Small intestine (tissue), 7 donors: ENCODE measurements around the gene UTRN. TPM values are rescaled to one million over a fixed set of nuclear protein-coding genes. Genes with fewer than 3 reads are reported as not detected.

ENCODE experiments used
- DNase-seq, 2 donors: peaks; one replicate each; pipeline versions ENCODE4 v3.0.0 to v3.0.0-alpha.2; 2013
- FAIRE-seq: peaks from 2 replicates; lab custom pipeline; 2012; peaks lifted over from hg19 to GRCh38; lab: Jason Lieb, UNC
- H3K27ac ChIP-seq, 3 donors: one replicate each; pipeline ENCODE4 v1.5.1; 2013; ENCODE audit warnings: low read length in 2 of 3, mild to moderate bottlenecking in 2 of 3, control low read depth in 1 of 3, inconsistent platforms in 1 of 3, low read depth in 1 of 3, moderate library complexity in 1 of 3
- H3K27me3 ChIP-seq, 3 donors: one replicate each; pipeline ENCODE4 v1.6.1; 2013; ENCODE audit warnings: low read length in 3 of 3, inconsistent platforms in 1 of 3; ENCODE audit not compliant: control insufficient read depth in 3 of 3, insufficient read depth in 3 of 3
- H3K36me3 ChIP-seq, 3 donors: one replicate each; pipeline ENCODE4 v1.6.1; 2013; ENCODE audit warnings: low read length in 3 of 3, inconsistent platforms in 1 of 3, low read depth in 1 of 3, mild to moderate bottlenecking in 1 of 3, moderate library complexity in 1 of 3; ENCODE audit not compliant: control insufficient read depth in 3 of 3, insufficient read depth in 2 of 3
- H3K4me1 ChIP-seq, 3 donors: one replicate each; pipeline ENCODE4 v1.6.1; 2013; ENCODE audit warnings: low read length in 2 of 3, inconsistent platforms in 1 of 3, low read depth in 1 of 3, mild to moderate bottlenecking in 1 of 3, moderate library complexity in 1 of 3; ENCODE audit not compliant: control insufficient read depth in 3 of 3, insufficient read depth in 2 of 3
- H3K4me3 ChIP-seq, 3 donors: one replicate each; pipeline ENCODE4 v1.5.1; 2013; ENCODE audit warnings: low read length in 3 of 3, control low read depth in 1 of 3, inconsistent platforms in 1 of 3, low read depth in 1 of 3, mild to moderate bottlenecking in 1 of 3, moderate library complexity in 1 of 3
- H3K9me3 ChIP-seq, 2 donors: one replicate each; pipeline ENCODE4 v1.6.1; 2013; ENCODE audit warnings: low read depth in 1 of 2, low read length in 1 of 2; ENCODE audit not compliant: control insufficient read depth in 2 of 2, insufficient read depth in 1 of 2
- whole genome bisulfite sequencing, 3 donors: extraction: QIAGEN DNeasy Blood & Tissue Kit; methylation state at CpG; one replicate each; pipeline ENCODE4 v1.1.7; 2013; 5-methylcytosine and 5-hydroxymethylcytosine counted together
- polyA plus RNA-seq, 4 donors: library from polyadenylated mRNA; stranded (reverse) in 3 of 4; unstranded in 1 of 4; fragments of 200-250 nt in 3 of 4; fragments of 120-200 nt in 1 of 4; gene quantifications; one replicate each; pipeline versions ENCODE4 v1.2.1 to v1.2.3, GENCODE V29; 2013
- donor health status: healthy with polysubstance abuse.
- donor health status: control.
- donor health status: control.
- donor health status: Bipolar disorder and iron deficiency.
- donor health status: healthy.

UTRN gene
- polyA plus RNA-seq, 4 donors = 10.0 to 49.1 (median 18.2) TPM

DNA sequence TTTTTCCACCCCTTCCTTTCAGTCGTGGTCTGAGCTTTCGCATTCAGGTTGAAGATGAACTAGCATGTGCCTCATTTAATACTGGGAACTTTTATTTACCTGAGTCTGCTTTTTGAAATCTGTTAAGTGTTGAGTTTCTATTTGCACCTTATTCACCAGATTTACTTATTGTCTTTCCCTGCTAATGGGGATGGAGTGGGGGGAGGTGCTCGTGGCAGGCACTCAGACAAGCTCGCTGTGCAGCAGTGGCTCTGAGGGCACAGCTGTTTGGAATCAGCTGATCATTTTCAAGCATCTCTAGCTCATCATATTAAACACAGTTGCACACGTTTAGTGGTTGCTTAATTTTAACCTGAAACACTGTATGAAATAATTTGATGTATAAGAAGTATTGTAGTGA is 35.6 kb downstream of the UTRN start:
- Histone ChIP-seq H3K9me3 (peaks cover 0 to 4% of the 10 kb centered on the region in 2 donors), H3K27me3 (no peaks in the 10 kb centered on the region), H3K4me1 (peaks cover 0 to 19% (median 3%) of the 10 kb centered on the region in 3 donors), H3K27ac (peak overlapping the region in 1 of 3 donors; percentile 5), H3K36me3 (no peaks in the 10 kb centered on the region), H3K4me3 (no peak overlapping the region)
- WGBS, 3 donors = 55 to 66% (median 55%) methylated on average over 5 of the region's 5 CpGs
- DNase-seq (no peak), FAIRE-seq (no peak)

DNA sequence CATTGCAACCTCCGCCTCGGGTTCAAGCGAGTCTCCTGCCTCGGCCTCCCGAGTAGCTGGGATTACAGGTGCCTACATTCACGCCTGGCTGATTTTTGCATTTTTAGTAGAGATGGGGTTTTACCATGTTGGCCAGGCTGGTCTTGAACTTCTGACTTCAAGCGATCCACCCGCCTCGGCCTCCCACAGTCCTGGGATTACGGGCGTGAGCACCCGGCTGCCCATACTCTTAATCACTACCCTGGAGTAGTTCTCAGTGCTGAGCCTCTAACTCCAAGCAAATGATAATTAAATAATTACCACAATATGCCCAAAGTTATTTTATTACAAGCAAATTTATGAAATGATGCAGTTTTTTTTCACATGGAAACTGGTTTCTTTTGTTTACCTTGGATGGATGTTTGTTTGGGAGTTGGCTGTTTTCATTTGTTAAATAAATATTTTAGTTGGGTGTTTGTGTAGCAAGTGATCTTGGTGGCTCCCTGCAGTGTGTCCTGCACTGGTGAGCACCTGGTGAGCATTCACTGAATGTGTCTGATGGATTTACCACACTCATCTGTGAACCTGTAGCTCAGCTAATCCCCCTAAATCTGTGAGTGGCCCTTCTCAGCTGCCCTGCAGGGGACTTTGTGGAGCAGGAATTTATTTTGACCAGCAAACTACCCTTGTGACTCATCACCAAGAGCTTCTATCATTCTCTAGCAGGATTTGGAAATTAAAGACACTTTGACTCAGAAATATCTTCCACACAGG is 36.9 kb downstream of the UTRN start:
- FAIRE-seq = no peak
- Histone ChIP-seq H3K9me3 (peaks cover 0 to 4% of the 10 kb centered on the region in 2 donors), H3K4me1 (peaks cover 0 to 12% (median 3%) of the 10 kb centered on the region in 3 donors), H3K27me3 (no peaks in the 10 kb centered on the region), H3K4me3 (no peak overlapping the region), H3K27ac (no peak overlapping the region), H3K36me3 (no peaks in the 10 kb centered on the region)
- WGBS, 3 donors = 92 to 99% (median 96%) methylated on average over 12 of the region's 12 CpGs
- DNase-seq = no peak

DNA sequence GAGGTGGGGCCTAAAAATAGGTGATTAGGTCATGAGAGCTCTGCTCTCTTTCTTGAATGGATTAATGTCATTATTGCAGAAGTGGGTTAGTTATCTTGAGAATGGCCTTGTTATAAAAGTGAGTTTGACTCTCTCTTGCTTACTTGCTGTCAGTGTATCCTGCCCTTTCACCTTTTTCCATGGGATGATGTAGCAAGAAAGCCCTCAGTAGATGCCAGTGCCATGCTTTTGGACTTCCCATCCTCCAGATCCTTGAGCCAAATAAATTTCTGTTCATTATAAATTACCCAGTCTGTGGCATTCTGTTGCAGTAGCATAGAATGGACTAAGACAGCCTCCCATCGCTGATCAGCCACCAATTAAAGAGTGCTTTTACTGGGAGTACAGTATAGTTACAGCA is 40.1 kb downstream of the UTRN start:
- Histone ChIP-seq H3K36me3 (no peaks in the 10 kb centered on the region), H3K4me3 (no peak overlapping the region), H3K4me1 (peaks cover 0 to 5% (median 3%) of the 10 kb centered on the region in 3 donors), H3K9me3 (peaks cover 0 to 4% of the 10 kb centered on the region in 2 donors), H3K27ac (no peak overlapping the region), H3K27me3 (no peaks in the 10 kb centered on the region)
- no peak for FAIRE-seq
- DNase-seq = no peak
- 97 to 100% (median 100%) methylated on average over 1 of the region's 1 CpG for WGBS, 3 donors

DNA sequence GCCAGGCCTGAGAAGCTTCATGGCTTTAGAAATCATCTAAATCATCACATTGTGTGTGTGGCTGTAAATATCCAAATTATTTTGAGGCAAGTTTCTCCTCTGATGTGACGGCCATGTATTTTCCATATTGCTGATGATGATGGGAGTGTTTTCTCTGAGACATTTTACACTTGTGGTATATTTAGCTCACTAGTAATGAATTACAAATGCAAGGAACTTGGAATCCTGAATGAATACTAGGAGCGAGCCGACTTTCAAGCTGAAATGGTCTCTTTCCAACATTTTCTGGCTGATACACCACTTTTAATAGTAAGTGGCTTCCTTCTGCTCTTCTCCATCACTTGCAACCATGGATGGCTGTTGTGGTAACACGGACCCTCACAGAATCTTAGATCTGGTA is 41.3 kb downstream of the UTRN start:
- FAIRE-seq (no peak), DNase-seq (no peak)
- H3K9me3 ChIP-seq = peaks cover 0 to 4% of the 10 kb centered on the region in 2 donors
- peak overlapping the region in 1 of 3 donors; percentile 35 for H3K27ac ChIP-seq
- H3K4me3 ChIP-seq = no peak overlapping the region
- WGBS, 3 donors = 82 to 94% (median 93%) methylated on average over 4 of the region's 4 CpGs
- H3K36me3 ChIP-seq = no peaks in the 10 kb centered on the region
- H3K4me1 ChIP-seq = peaks cover 0 to 9% (median 3%) of the 10 kb centered on the region in 3 donors
- H3K27me3 ChIP-seq = no peaks in the 10 kb centered on the region

DNA sequence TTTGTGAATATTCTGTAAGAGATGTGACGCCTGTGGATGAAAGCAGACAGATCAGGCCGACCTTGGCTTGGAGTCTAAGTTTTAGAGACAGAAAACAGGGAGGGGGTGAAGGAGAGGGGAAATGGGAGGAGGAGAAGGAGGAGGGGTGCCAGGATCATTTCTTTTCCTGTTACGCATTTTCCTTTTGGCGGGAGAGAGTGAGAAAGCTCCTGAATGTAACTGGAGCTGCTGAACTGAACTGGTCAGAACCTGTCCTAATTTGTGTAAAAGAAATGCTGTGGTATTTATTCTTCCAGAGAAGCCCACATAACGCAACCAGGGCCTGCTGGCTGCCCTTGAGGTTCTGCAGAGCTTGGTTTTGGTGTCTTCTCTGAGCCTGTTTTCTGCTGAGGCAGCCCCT is 41.9 kb downstream of the UTRN start:
- whole genome bisulfite sequencing, 3 donors = 77 to 88% (median 86%) methylated on average over 5 of the region's 5 CpGs
- Histone ChIP-seq H3K4me1 (peaks cover 0 to 9% (median 3%) of the 10 kb centered on the region in 3 donors), H3K27ac (peak overlapping the region in 1 of 3 donors; percentile 35)

DNA sequence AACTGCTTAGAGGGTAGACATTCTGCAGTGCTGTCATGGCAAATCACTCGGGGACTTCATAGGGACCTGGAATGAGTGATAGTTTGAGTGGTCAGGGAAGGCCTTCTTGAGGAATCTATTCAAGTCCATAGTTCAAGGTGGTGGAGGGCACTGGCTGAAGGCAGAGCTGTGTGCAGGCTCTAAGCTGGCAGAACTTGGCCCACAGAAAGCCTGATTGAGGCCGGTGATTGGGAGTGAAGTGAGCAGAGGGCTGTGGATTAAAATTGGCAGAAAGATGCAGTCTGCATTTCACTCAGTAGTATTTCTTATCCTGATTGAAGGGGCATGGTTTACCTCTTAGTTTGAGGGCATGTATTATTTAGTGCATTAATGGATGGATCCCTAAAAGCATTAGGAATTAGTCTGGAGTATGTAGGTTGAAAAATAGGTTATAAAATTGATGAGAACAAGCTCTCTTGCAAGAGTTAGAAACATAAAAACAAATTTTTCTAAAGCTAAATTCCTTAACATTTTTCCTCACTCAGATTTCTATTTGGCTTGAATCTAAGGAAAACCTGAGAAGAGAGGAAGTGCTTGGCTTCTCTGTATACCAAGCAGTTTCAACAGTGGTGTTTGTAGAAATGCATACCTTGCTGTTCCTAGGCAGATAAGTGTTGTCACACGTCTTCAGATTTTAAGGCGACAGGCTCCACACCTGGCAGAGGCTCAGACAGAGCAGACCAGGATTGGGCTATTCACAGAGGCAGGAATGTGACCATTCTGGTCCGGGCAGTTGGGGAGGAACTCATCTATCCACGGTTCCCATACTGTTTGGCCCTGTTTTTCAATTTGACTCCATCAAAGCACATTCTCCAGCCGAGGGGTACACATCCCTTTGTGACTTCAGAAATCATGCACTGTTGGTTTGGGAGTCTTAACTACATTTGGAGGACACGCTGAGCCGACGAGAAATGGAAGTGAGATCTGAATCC is 45.2 kb downstream of the UTRN start:
- Histone ChIP-seq H3K27ac (peak overlapping the region in 1 of 3 donors; percentile 13), H3K4me1 (peaks cover 0 to 9% (median 3%) of the 10 kb centered on the region in 3 donors), H3K36me3 (no peaks in the 10 kb centered on the region), H3K4me3 (no peak overlapping the region), H3K9me3 (peaks cover 0 to 3% of the 10 kb centered on the region in 2 donors), H3K27me3 (no peaks in the 10 kb centered on the region)
- FAIRE-seq (no peak), DNase-seq (peak in 1 of 2 donors; percentile 49)
- WGBS, 3 donors = 42 to 60% (median 44%) methylated on average over 10 of the region's 10 CpGs

More for the DNA sequence above, 41.9 kb downstream of the UTRN start:
- no peak overlapping the region for H3K4me3 ChIP-seq
- no peak for DNase-seq
- peaks cover 0 to 4% of the 10 kb centered on the region in 2 donors for H3K9me3 ChIP-seq
- no peaks in the 10 kb centered on the region for H3K36me3 ChIP-seq
- FAIRE-seq = no peak
- no peaks in the 10 kb centered on the region for H3K27me3 ChIP-seq

DNA sequence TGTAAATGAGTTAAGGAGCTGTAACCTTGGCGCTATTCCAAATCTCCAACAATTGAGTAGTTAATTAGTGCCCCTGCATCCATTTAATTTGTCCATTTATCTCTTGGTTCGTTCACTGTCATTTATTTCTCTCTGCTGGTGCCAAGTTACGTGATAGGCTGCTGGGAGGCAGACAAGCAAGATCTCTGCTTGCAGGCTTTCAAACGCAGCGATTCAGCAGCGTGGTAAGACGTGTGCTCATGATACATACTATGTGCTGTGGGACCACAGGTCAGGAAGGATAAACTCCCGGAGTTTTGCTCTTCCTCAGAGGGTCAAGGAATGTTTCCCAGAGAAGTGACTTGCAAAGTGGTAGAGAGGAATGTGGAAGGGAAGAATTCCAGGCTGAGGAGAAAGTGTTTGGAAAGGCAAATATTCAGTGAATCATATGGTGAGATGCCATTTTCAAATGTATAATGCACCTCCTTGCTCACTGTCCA is 46.4 kb downstream of the UTRN start:
- H3K4me1 ChIP-seq = peaks cover 3 to 15% (median 9%) of the 10 kb centered on the region in 3 donors
- DNase-seq (no peak), FAIRE-seq (no peak)
- no peaks in the 10 kb centered on the region for H3K27me3 ChIP-seq
- 62 to 79% (median 63%) methylated on average over 8 of the region's 8 CpGs for WGBS, 3 donors
- H3K4me3 ChIP-seq = no peak overlapping the region
- H3K27ac ChIP-seq = no peak overlapping the region
- H3K36me3 ChIP-seq = no peaks in the 10 kb centered on the region
- H3K9me3 ChIP-seq = no peaks in the 10 kb centered on the region

DNA sequence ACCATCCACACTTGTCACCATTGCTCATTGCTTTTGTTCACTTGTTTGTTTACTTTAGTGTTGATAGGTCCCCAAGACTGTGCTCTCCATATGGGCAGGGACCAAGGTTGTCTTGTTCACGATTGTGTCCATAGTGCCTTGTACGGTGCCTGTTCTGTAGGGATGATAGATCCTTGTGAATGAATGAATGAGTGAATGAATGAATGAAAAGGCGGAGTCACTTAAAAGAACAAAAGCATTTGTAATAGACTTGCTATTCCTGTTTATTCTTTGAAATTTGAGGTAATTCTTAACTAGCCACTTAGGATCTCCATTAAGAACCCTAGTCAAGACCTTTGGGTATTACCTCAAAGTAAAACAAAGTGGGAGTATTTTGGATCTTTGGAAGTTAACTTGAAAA is 47.0 kb downstream of the UTRN start:
- Histone ChIP-seq H3K4me1 (peaks cover 3 to 21% (median 9%) of the 10 kb centered on the region in 3 donors), H3K9me3 (no peaks in the 10 kb centered on the region), H3K36me3 (peaks cover 0 to 3% (median 0%) of the 10 kb centered on the region in 3 donors), H3K27ac (no peak overlapping the region), H3K4me3 (no peak overlapping the region), H3K27me3 (no peaks in the 10 kb centered on the region)
- WGBS, 3 donors = 93 to 100% (median 96%) methylated on average over 3 of the region's 3 CpGs
- DNase-seq (no peak), FAIRE-seq (no peak)
